GM19025 (cell line): ENCODE data around the gene IL1RAP.
"Not testable (repeated sequence)": the region's sequence is repeated elsewhere in the genome, so short reads cannot be mapped to it uniquely, and the experiment has no call there.

Experiments used
- ATAC-seq: cut with Tn5 transposase; IDR thresholded peaks from one replicate; pipeline ENCODE4 v1.9.1; 2021; ENCODE audit warnings: mild to moderate bottlenecking, low read depth, moderate library complexity; ENCODE audit not compliant: unreplicated experiment

The IL1RAP gene

GRCh38 chr3:190505381-190506003, 8.4 kb upstream of the IL1RAP start:
- ATAC-seq = no peak

- ATAC-seq = no peak
These were observed 7.6 kb upstream of the IL1RAP start for GRCh38 chr3:190506271-190506670.

GRCh38 chr3:190512666-190513065, 1.2 kb upstream of the IL1RAP start:
- no peak for ATAC-seq

- no peak for ATAC-seq
These were observed 698 bp downstream of the IL1RAP start for GRCh38 chr3:190514413-190515153.

GRCh38 chr3:190516416-190516815, 2.5 kb downstream of the IL1RAP start:
- no peak for ATAC-seq

- ATAC-seq = no peak
These were observed 3.8 kb downstream of the IL1RAP start for GRCh38 chr3:190517687-190518086.

GRCh38 chr3:190518531-190518930, 4.6 kb downstream of the IL1RAP start:
- ATAC-seq = not testable (repeated sequence)

GRCh38 chr3:190519886-190520285, 6.0 kb downstream of the IL1RAP start:
- no peak for ATAC-seq

- ATAC-seq = no peak
These were observed 8.1 kb downstream of the IL1RAP start for GRCh38 chr3:190521998-190522397.

GRCh38 chr3:190522621-190523222, 8.8 kb downstream of the IL1RAP start:
- ATAC-seq = no peak

GRCh38 chr3:190524942-190525341, 11.1 kb downstream of the IL1RAP start:
- ATAC-seq = no peak

GRCh38 chr3:190525634-190526033, 11.7 kb downstream of the IL1RAP start:
- ATAC-seq = no peak

- ATAC-seq = no peak
These were observed 13.2 kb downstream of the IL1RAP start for GRCh38 chr3:190526787-190527762.

GRCh38 chr3:190528706-190529105, 14.8 kb downstream of the IL1RAP start:
- no peak for ATAC-seq

- ATAC-seq = no peak
These were observed 17.5 kb downstream of the IL1RAP start for GRCh38 chr3:190531406-190531805.

- no peak for ATAC-seq
These were observed 18.9 kb downstream of the IL1RAP start for GRCh38 chr3:190532731-190533203.

GRCh38 chr3:190533511-190534281, 19.8 kb downstream of the IL1RAP start:
- no peak for ATAC-seq

- no peak for ATAC-seq
These were observed 20.5 kb downstream of the IL1RAP start for GRCh38 chr3:190534386-190534785.

GRCh38 chr3:190534986-190535385, 21.1 kb downstream of the IL1RAP start:
- ATAC-seq = no peak

GRCh38 chr3:190537146-190537545, 23.3 kb downstream of the IL1RAP start:
- no peak for ATAC-seq
